HepG2 (cell line): ENCODE measurements around the gene LASP1. TPM values are rescaled to one million over a fixed set of nuclear protein-coding genes. Genes with fewer than 3 reads are reported as not detected.

Experiments
- ATAC-seq: fragments of 200-7000 bp; cut with Tn5 transposase; 3 replicates; pipeline ENCODE4 v1.9.1; 2020; ENCODE audit warnings: mild to moderate bottlenecking, moderate library complexity
- BruUV-seq: library from RNA; stranded (reverse); fragments of 400-500 nt; replicated peaks from 2 replicates; lab custom pipeline; 2021; lab: Mats Ljungman, UMichigan
- CTCF ChIA-PET: fragments of 300-600 bp; formaldehyde crosslinking; extraction: SDS; loops from one replicate; lab custom pipeline; 2021; ENCODE audit warnings: low total read pairs, inconsistent platforms, low intra/inter-chr PET ratio; lab: Yijun Ruan, JAX
- POLR2A ChIA-PET: fragments of 350-600 bp; sonication (Branson Sonifier 250); formaldehyde crosslinking; loops from one replicate; lab custom pipeline; 2020; ENCODE audit warnings: antibody characterized with exemption, inconsistent platforms; lab: Yijun Ruan, JAX
- DNase-seq: peaks from one replicate; pipeline ENCODE4 v3.0.0-alpha.2; 2015; ENCODE audit warnings: low spot score
- FAIRE-seq: peaks from 3 replicates; lab custom pipeline; 2011; peaks lifted over from hg19 to GRCh38; lab: Jason Lieb, UNC
- H2AFZ ChIP-seq: one replicate; pipeline ENCODE4 v1.6.1; 2011; ENCODE audit warnings: low read length, inconsistent platforms
- H3K27ac ChIP-seq: fragments of 300-600 bp; 3 replicates; pipeline ENCODE4 v1.8.0; 2011; ENCODE audit warnings: mixed run types, mild to moderate bottlenecking, mixed read lengths, low read length, inconsistent platforms; ENCODE audit not compliant: insufficient read depth; ENCODE audit errors: extremely low read length
- H3K27me3 ChIP-seq, 2 experiments: fragments of 200-600 bp in 1 of 2; 2 replicates in 1 of 2; 3 replicates in 1 of 2; pipeline versions ENCODE4 v1.6.0 to v1.8.0; 2011; ENCODE audit warnings: low read length in 2 of 2, mild to moderate bottlenecking in 2 of 2, moderate library complexity in 2 of 2, inconsistent platforms in 1 of 2; ENCODE audit not compliant: insufficient read depth in 2 of 2, control insufficient read depth in 1 of 2
- H3K36me3 ChIP-seq, 2 experiments: fragments of 200-600 bp in 1 of 2; replicated peaks in 1 of 2; 2 replicates in 1 of 2; 3 replicates in 1 of 2; pipeline versions ENCODE4 v1.5.1 to v1.8.0; 2011; ENCODE audit warnings: low read length in 2 of 2, inconsistent platforms in 1 of 2; ENCODE audit not compliant: insufficient read depth in 2 of 2, control insufficient read depth in 1 of 2
- H3K4me1 ChIP-seq: 2 replicates; pipeline ENCODE4 v1.5.1; 2012; ENCODE audit warnings: low read length, inconsistent platforms; ENCODE audit not compliant: insufficient read depth
- H3K4me2 ChIP-seq: 2 replicates; pipeline ENCODE4 v1.6.0; 2011; ENCODE audit warnings: low read depth, low read length, inconsistent platforms
- H3K4me3 ChIP-seq, 3 experiments: fragments of 200-600 bp in 1 of 3; sonication (generic), shearing (Covaris generic) in 1 of 3; replicated peaks in 1 of 3; 2 replicates each; pipeline ENCODE4 v1.5.1; 2011 to 2016; ENCODE audit warnings: low read length in 3 of 3, inconsistent platforms in 2 of 3, low read depth in 2 of 3, mild to moderate bottlenecking in 2 of 3, control low read depth in 1 of 3, mixed read lengths in 1 of 3; ENCODE audit not compliant: insufficient read depth in 1 of 3
- H3K79me2 ChIP-seq: one replicate; pipeline ENCODE4 v1.6.1; 2011; ENCODE audit warnings: low read length, inconsistent platforms; ENCODE audit not compliant: insufficient read depth
- H3K9ac ChIP-seq: 2 replicates; pipeline ENCODE4 v1.6.0; 2011; ENCODE audit warnings: mild to moderate bottlenecking, low read depth, low read length, inconsistent platforms; ENCODE audit not compliant: insufficient read depth
- H3K9me3 ChIP-seq: 2 replicates; pipeline ENCODE4 v1.5.1; 2012; ENCODE audit warnings: mild to moderate bottlenecking, low read length
- H4K20me1 ChIP-seq: 2 replicates; pipeline ENCODE4 v1.6.0; 2011; ENCODE audit warnings: inconsistent platforms, mild to moderate bottlenecking, low read length, moderate library complexity; ENCODE audit not compliant: insufficient read depth
- ADNP ChIP-seq: sonication (generic); formaldehyde crosslinking; IDR thresholded peaks from 2 replicates; pipeline ENCODE4 v1.4.0; 2020; ENCODE audit warnings: missing genetic modification reagents
- CBFB ChIP-seq: sonication (generic); formaldehyde crosslinking; IDR thresholded peaks from 2 replicates; pipeline ENCODE4 v1.4.0; 2020; ENCODE audit warnings: missing genetic modification reagents
- CREB1 ChIP-seq, 2 experiments: fragments of 450-650 bp in 1 of 2; IDR thresholded peaks; 2 replicates each; pipeline ENCODE4 v1.6.1; 2016 to 2017; ENCODE audit warnings: control low read depth in 1 of 2, mild to moderate bottlenecking in 1 of 2, missing compliant biosample characterization in 1 of 2, missing genetic modification characterization in 1 of 2
- MED8 ChIP-seq: sonication (generic); formaldehyde crosslinking; IDR thresholded peaks from 2 replicates; pipeline ENCODE4 v1.8.1; 2023; ENCODE audit warnings: mild to moderate bottlenecking, missing genetic modification reagents; ENCODE audit not compliant: insufficient replicate concordance
- RBFOX2 ChIP-seq: fragments of 200-400 bp; formaldehyde crosslinking; IDR thresholded peaks from 2 replicates; pipeline ENCODE4 v1.6.1; 2017; ENCODE audit warnings: low read depth, mild to moderate bottlenecking, low read length
- TRIM24 ChIP-seq: sonication (generic); formaldehyde crosslinking; IDR thresholded peaks from 2 replicates; pipeline ENCODE4 v1.8.0; 2022; ENCODE audit warnings: mild to moderate bottlenecking, missing genetic modification reagents
- ZNF354B ChIP-seq: sonication (generic); formaldehyde crosslinking; IDR thresholded peaks from 2 replicates; pipeline ENCODE4 v1.8.0; 2022; ENCODE audit warnings: mild to moderate bottlenecking, missing genetic modification reagents
- ZNF576 ChIP-seq: sonication (generic); formaldehyde crosslinking; IDR thresholded peaks from 2 replicates; pipeline ENCODE4 v1.4.0; 2020; ENCODE audit warnings: mild to moderate bottlenecking, missing genetic modification reagents
- ZNF589 ChIP-seq: sonication (generic); formaldehyde crosslinking; conservative IDR thresholded peaks from 2 replicates; pipeline ENCODE4 v1.8.0; 2022; ENCODE audit warnings: mild to moderate bottlenecking, moderate library complexity, missing genetic modification reagents
- ZNF691 ChIP-seq: sonication (generic); formaldehyde crosslinking; IDR thresholded peaks from 2 replicates; pipeline ENCODE4 v1.4.0; 2020; ENCODE audit warnings: missing genetic modification reagents, low read depth, mild to moderate bottlenecking, borderline replicate concordance
- WGBS: methylation state at CpG from one replicate; pipeline ENCODE4 v1.1.6; 2017; ENCODE audit warnings: low lambda C conversion rate; 5-methylcytosine and 5-hydroxymethylcytosine counted together
- in situ Hi-C: cut with HindIII; loops from 2 replicates; pipeline ENCODE4 v1.10.0; 2017; ENCODE audit warnings: low pct_unique_long_range_greater_than_20kb; ENCODE audit not compliant: extremely low pct_ligation_motif_present
- intact Hi-C: fragments of 100-400 bp; cut with micrococcal nuclease; formaldehyde crosslinking; loops from one replicate; pipeline ENCODE4 v1.10.0; 2022; ENCODE audit not compliant: unreplicated experiment
- polyA plus RNA-seq, 8 experiments: library from polyadenylated mRNA; depleted of rRNA in 3 of 8; stranded (reverse) in 7 of 8; unstranded in 1 of 8; fragments of >200 nt; fragmentation: Illumina TruSeq in 4 of 8; extraction: Trizol in 4 of 8; gene quantifications; 2 replicates each; pipeline versions ENCODE4 v1.2.1 to v1.2.3, GENCODE V29; 2011 to 2016; ENCODE audit warnings: low read depth in 4 of 8, missing spikeins in 1 of 8, mixed read lengths in 1 of 8; ENCODE audit not compliant: insufficient read depth in 1 of 8
- total RNA-seq, 5 experiments: library from RNA; depleted of rRNA; stranded (reverse); fragments of >200 nt; fragmentation: Illumina TruSeq; extraction: Trizol; gene quantifications; 2 replicates each; pipeline ENCODE4 v1.2.3, GENCODE V29; 2016; ENCODE audit warnings: low read depth in 1 of 5
- TF ChIP-seq, protein P1 (sequence below): sonication (generic); formaldehyde crosslinking; IDR thresholded peaks from 2 replicates; pipeline ENCODE4 v1.5.0; 2020; ENCODE audit warnings: mild to moderate bottlenecking, missing genetic modification reagents
- TF ChIP-seq, protein P2 (sequence below): sonication (generic); formaldehyde crosslinking; conservative IDR thresholded peaks from 2 replicates; pipeline ENCODE4 v1.4.0; 2020; ENCODE audit warnings: missing genetic modification reagents
- TF ChIP-seq, protein P3 (sequence below): sonication (generic); formaldehyde crosslinking; IDR thresholded peaks from 2 replicates; pipeline ENCODE4 v1.5.0; 2020; ENCODE audit warnings: missing genetic modification reagents

The LASP1 gene
- total and polyA plus RNA-seq, 2 of the 13 experiments (the other 11 are each of a cell fraction or from before 2014, with no cell fraction given), result 70.1 to 97.0 TPM

DNA sequence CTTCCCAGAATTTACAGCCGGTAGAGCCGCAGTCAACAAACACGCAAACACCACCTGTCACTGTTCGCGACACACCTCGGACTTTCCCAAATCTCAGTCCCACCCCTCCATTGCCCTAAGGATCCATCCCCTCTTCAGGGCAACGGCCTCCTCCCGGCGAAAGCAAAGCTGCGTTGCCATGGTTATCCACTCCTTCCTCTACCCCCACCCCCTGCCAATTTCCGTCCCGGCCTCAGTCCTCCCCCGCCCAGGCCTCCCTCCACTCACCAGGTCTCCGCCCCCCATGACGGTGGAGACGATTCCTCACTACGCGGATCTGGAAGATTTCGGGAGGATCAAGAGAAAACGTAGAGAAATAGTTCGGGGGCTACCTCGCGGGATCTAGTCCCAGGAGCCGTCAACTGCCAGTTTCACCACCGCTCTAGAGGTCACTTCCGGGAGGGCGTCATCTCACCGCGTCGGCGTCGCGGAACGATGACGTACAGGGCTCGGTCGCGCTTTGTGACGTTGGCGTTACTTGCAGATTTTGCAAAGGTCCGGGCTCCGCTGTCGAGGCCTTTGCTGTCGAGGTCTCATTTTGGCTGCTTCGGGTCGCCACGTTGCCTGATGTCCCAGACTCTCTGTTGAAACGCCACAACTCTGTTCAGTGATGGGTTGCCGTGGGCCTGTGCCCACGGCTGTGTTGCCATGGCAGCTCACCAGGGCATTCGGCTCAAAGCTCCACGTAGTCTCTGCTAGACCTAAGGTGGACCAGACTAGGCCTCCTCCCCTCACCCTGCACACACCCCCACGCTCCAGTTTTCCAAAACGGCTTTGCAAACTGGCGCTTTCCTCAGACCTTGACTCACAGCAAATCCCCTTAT, 44.7 kb upstream of the LASP1 start, which contains the start of gene CWC25:
CWC25 (minus strand) TSS at position 423 of the 863 bp plus-strand sequence; CDS start at position 285, 138 bp downstream.
- H3K9ac ChIP-seq, result peak within 1 kb of the TSS; percentile 99
- peak; percentile 93 for DNase-seq
- H3K79me2 ChIP-seq, result peaks cover 24% of the 10 kb centered on the region
- no peaks in the 10 kb centered on the region for H4K20me1 ChIP-seq
- H2AFZ ChIP-seq, result peak within 1 kb of the TSS; percentile 22
- H3K4me2 ChIP-seq, result peak within 1 kb of the TSS; percentile 95
- peak; percentile 84 for ATAC-seq
- FAIRE-seq, result no peak
- intact Hi-C loops, result loop anchor here (1.0 kb wide), 2 partner anchors 28 to 40 kb away; partner anchors contain the start of gene RPL23
- peaks cover 0 to 4% of the 10 kb centered on the region in 2 experiments; a peak in 1 of 5 replicates for H3K27me3 ChIP-seq
- in situ Hi-C loops, result no loop called here
- H3K36me3 ChIP-seq, result peaks cover 10 to 14% of the 10 kb centered on the region in 2 experiments
- no peaks in the 10 kb centered on the region for H3K9me3 ChIP-seq
- H3K4me3 ChIP-seq, result peak within 1 kb of the TSS; percentile 91 to 100 (median 93)
- peaks cover 21% of the 10 kb centered on the region for H3K4me1 ChIP-seq
- WGBS, result under 1% methylated on average over 46 of the region's 55 CpGs
- TSS peak; percentile 78 for BruUV-seq
- ChIA-PET POLR2A (interaction anchor here (0.7 to 5.0 kb wide), 15 partner anchors 9 to 375 kb away, joined by 3 to 50 read pairs (median 5); partner anchors contain the start of genes LASP1, PIP4K2B, PSMB3 and RPL19), CTCF (no interaction called here)
- peak within 1 kb of the TSS; percentile 98 for H3K27ac ChIP-seq
- TF ChIP-seq ZNF576 (CRISPR knock-in tag) (peak; percentile 89), CREB1 (IDR thresholded peaks at IDR 0.05) (peak; percentile 100), CREB1 (CRISPR knock-in tag; IDR thresholded peaks at IDR 0.05) (peak; percentile 100), MED8 (CRISPR knock-in tag) (peak; percentile 81), ZNF691 (CRISPR knock-in tag) (peak; percentile 92), ZNF589 (CRISPR knock-in tag) (peak; percentile 71; the same call in 1 of the 2 replicates), CBFB (CRISPR knock-in tag) (peak; percentile 97), ADNP (CRISPR knock-in tag) (no peak), RBFOX2 (peak; percentile 93), ZNF354B (CRISPR knock-in tag) (peak; percentile 20; the same call in 1 of the 2 replicates), TRIM24 (CRISPR knock-in tag) (no peak)
- TF ChIP-seq, protein P1, sequence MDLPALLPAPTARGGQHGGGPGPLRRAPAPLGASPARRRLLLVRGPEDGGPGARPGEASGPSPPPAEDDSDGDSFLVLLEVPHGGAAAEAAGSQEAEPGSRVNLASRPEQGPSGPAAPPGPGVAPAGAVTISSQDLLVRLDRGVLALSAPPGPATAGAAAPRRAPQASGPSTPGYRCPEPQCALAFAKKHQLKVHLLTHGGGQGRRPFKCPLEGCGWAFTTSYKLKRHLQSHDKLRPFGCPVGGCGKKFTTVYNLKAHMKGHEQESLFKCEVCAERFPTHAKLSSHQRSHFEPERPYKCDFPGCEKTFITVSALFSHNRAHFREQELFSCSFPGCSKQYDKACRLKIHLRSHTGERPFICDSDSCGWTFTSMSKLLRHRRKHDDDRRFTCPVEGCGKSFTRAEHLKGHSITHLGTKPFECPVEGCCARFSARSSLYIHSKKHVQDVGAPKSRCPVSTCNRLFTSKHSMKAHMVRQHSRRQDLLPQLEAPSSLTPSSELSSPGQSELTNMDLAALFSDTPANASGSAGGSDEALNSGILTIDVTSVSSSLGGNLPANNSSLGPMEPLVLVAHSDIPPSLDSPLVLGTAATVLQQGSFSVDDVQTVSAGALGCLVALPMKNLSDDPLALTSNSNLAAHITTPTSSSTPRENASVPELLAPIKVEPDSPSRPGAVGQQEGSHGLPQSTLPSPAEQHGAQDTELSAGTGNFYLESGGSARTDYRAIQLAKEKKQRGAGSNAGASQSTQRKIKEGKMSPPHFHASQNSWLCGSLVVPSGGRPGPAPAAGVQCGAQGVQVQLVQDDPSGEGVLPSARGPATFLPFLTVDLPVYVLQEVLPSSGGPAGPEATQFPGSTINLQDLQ (CRISPR knock-in tag), result peak; percentile 94
- TF ChIP-seq, protein P2, sequence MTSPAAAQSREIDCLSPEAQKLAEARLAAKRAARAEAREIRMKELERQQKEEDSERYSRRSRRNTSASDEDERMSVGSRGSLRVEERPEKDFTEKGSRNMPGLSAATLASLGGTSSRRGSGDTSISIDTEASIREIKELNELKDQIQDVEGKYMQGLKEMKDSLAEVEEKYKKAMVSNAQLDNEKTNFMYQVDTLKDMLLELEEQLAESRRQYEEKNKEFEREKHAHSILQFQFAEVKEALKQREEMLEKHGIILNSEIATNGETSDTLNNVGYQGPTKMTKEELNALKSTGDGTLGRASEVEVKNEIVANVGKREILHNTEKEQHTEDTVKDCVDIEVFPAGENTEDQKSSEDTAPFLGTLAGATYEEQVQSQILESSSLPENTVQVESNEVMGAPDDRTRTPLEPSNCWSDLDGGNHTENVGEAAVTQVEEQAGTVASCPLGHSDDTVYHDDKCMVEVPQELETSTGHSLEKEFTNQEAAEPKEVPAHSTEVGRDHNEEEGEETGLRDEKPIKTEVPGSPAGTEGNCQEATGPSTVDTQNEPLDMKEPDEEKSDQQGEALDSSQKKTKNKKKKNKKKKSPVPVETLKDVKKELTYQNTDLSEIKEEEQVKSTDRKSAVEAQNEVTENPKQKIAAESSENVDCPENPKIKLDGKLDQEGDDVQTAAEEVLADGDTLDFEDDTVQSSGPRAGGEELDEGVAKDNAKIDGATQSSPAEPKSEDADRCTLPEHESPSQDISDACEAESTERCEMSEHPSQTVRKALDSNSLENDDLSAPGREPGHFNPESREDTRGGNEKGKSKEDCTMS, result no peak; the same call in 1 of the 2 replicates
- TF ChIP-seq, protein P3, sequence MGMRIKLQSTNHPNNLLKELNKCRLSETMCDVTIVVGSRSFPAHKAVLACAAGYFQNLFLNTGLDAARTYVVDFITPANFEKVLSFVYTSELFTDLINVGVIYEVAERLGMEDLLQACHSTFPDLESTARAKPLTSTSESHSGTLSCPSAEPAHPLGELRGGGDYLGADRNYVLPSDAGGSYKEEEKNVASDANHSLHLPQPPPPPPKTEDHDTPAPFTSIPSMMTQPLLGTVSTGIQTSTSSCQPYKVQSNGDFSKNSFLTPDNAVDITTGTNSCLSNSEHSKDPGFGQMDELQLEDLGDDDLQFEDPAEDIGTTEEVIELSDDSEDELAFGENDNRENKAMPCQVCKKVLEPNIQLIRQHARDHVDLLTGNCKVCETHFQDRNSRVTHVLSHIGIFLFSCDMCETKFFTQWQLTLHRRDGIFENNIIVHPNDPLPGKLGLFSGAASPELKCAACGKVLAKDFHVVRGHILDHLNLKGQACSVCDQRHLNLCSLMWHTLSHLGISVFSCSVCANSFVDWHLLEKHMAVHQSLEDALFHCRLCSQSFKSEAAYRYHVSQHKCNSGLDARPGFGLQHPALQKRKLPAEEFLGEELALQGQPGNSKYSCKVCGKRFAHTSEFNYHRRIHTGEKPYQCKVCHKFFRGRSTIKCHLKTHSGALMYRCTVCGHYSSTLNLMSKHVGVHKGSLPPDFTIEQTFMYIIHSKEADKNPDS (CRISPR knock-in tag), result no peak; the same call in 1 of the 2 replicates
